Liver (tissue), 9 donors: ENCODE measurements around the gene SERPINB7. TPM values are rescaled to one million over a fixed set of nuclear protein-coding genes. Genes with fewer than 3 reads are reported as not detected.

ENCODE experiments used
- DNase-seq: peaks from one replicate; pipeline ENCODE4 v3.0.0-alpha.2; 2017; ENCODE audit warnings: low spot score
- H3K27ac ChIP-seq, 2 donors: one replicate each; pipeline ENCODE4 v1.7.0; 2013; ENCODE audit warnings: inconsistent platforms in 2 of 2, low read length in 2 of 2, control low read depth in 1 of 2, low read depth in 1 of 2, mild to moderate bottlenecking in 1 of 2
- H3K27me3 ChIP-seq, 4 donors: one replicate each; pipeline versions ENCODE4 v1.6.1 to v1.7.0; 2013; ENCODE audit warnings: low read length in 3 of 4, inconsistent platforms in 1 of 4, mild to moderate bottlenecking in 1 of 4, moderate library complexity in 1 of 4; ENCODE audit not compliant: control insufficient read depth in 4 of 4, insufficient read depth in 4 of 4
- H3K36me3 ChIP-seq, 4 donors: one replicate each; pipeline versions ENCODE4 v1.6.1 to v1.7.0; 2013; ENCODE audit warnings: low read length in 3 of 4, mild to moderate bottlenecking in 3 of 4, low read depth in 1 of 4, moderate library complexity in 1 of 4; ENCODE audit not compliant: control insufficient read depth in 4 of 4, insufficient read depth in 3 of 4
- H3K4me1 ChIP-seq, 4 donors: one replicate each; pipeline versions ENCODE4 v1.6.1 to v1.7.0; 2013; ENCODE audit warnings: low read length in 3 of 4, mild to moderate bottlenecking in 3 of 4, moderate library complexity in 1 of 4; ENCODE audit not compliant: control insufficient read depth in 4 of 4, insufficient read depth in 4 of 4
- H3K4me3 ChIP-seq, 3 donors: one replicate each; pipeline versions ENCODE4 v1.6.1 to v1.7.0; 2013; ENCODE audit warnings: low read length in 3 of 3, control low read depth in 1 of 3, low read depth in 1 of 3, mild to moderate bottlenecking in 1 of 3
- H3K9ac ChIP-seq, 2 donors: one replicate each; pipeline ENCODE4 v1.7.0; 2013; ENCODE audit warnings: low read length in 2 of 2, mild to moderate bottlenecking in 2 of 2, moderate library complexity in 2 of 2, control low read depth in 1 of 2, low read depth in 1 of 2
- H3K9me3 ChIP-seq, 4 donors: one replicate each; pipeline versions ENCODE4 v1.6.1 to v1.7.0; 2013; ENCODE audit warnings: low read length in 3 of 4; ENCODE audit not compliant: control insufficient read depth in 4 of 4
- EGR1 ChIP-seq, 2 donors: IDR thresholded peaks; 2 replicates each; pipeline ENCODE4 v1.6.1; 2016 to 2018; ENCODE audit warnings: antibody characterized with exemption in 2 of 2, low read depth in 2 of 2
- FOXA1 ChIP-seq: IDR thresholded peaks from 2 replicates; pipeline ENCODE4 v1.6.1; 2016; ENCODE audit warnings: antibody characterized with exemption
- FOXA2 ChIP-seq: IDR thresholded peaks from 2 replicates; pipeline ENCODE4 v1.6.1; 2016; ENCODE audit warnings: antibody characterized with exemption
- HNF4A ChIP-seq, 2 donors: conservative IDR thresholded peaks; 2 replicates each; pipeline ENCODE4 v1.6.1; 2016; ENCODE audit warnings: antibody characterized with exemption in 2 of 2, mild to moderate bottlenecking in 2 of 2
- HNF4G ChIP-seq: IDR thresholded peaks from 2 replicates; pipeline ENCODE4 v1.6.1; 2016; ENCODE audit warnings: antibody characterized with exemption
- JUND ChIP-seq, 2 donors: IDR thresholded peaks; 2 replicates each; pipeline ENCODE4 v1.6.1; 2016; ENCODE audit warnings: antibody characterized with exemption in 2 of 2
- NR2F2 ChIP-seq: IDR thresholded peaks from 2 replicates; pipeline ENCODE4 v1.6.1; 2016; ENCODE audit warnings: antibody characterized with exemption
- RAD21 ChIP-seq, 2 donors: IDR thresholded peaks; 2 replicates each; pipeline ENCODE4 v1.6.1; 2016; ENCODE audit warnings: antibody characterized with exemption in 2 of 2, mild to moderate bottlenecking in 2 of 2
- RXRA ChIP-seq, 2 donors: IDR thresholded peaks; 2 replicates each; pipeline ENCODE4 v1.6.1; 2017 to 2018; ENCODE audit warnings: antibody characterized with exemption in 2 of 2, mild to moderate bottlenecking in 1 of 2
- SP1 ChIP-seq: IDR thresholded peaks from 2 replicates; pipeline ENCODE4 v1.6.1; 2018; ENCODE audit warnings: antibody characterized with exemption, mild to moderate bottlenecking
- TAF1 ChIP-seq: conservative IDR thresholded peaks from 2 replicates; pipeline ENCODE4 v1.6.1; 2016; ENCODE audit warnings: antibody characterized with exemption, mild to moderate bottlenecking
- WGBS: extraction: QIAGEN DNeasy Blood & Tissue Kit; methylation state at CpG from one replicate; pipeline ENCODE4 v1.1.7; 2013; 5-methylcytosine and 5-hydroxymethylcytosine counted together
- polyA plus RNA-seq, 2 donors: library from polyadenylated mRNA; stranded (reverse) in 1 of 2; unstranded in 1 of 2; fragments of 200-250 nt in 1 of 2; fragments of >200 nt in 1 of 2; fragmentation: Nextera tagmentation in 1 of 2; extraction: Ambion mirVana in 1 of 2; gene quantifications; one replicate each; pipeline versions ENCODE4 v1.2.1 to v1.2.3, GENCODE V29; 2013 to 2015
- total RNA-seq, 2 donors: library from RNA; depleted of rRNA; stranded (reverse); fragments of >200 nt; gene quantifications; one replicate each; pipeline ENCODE4 v1.2.3, GENCODE V29; 2014
- TF ChIP-seq, protein P1 (sequence below): IDR thresholded peaks from 2 replicates; pipeline ENCODE4 v1.6.1; 2016; ENCODE audit warnings: antibody characterized with exemption, mild to moderate bottlenecking
- TF ChIP-seq, protein P2 (sequence below): IDR thresholded peaks from 2 replicates; pipeline ENCODE4 v1.6.1; 2016; ENCODE audit warnings: antibody characterized with exemption
- TF ChIP-seq, protein P3 (sequence below): fragments of 150-350 bp; IDR thresholded peaks from 2 replicates; pipeline ENCODE4 v1.5.1; 2017; ENCODE audit warnings: improper control_type of control experiment, low read depth, low read length; ENCODE audit not compliant: missing input control
- donor health status: healthy.
- donor health status: healthy.
- donor health status: healthy.
- donor health status: healthy.
- donor health status: healthy.

Gene SERPINB7
- total and polyA plus RNA-seq, 4 donors: not detected

DNA sequence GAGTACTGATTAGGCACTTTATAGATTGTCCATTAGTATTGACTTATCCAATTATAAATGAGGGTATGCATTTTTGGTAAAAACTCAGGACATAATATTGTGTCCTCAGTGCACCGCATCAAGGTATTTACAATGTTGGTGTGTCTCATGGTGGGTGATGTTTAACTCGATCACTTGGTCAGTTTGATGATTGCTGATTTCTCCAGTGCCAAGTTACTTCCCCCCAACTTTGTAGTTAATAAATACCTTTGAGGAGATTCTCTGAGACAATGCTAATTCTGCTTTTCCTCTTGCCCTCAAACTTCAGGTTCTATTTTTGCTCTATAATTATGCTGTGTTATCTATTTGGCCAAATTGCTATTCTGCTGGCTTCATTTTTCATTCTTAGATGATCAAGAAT is 28.2 kb upstream of the SERPINB7 start:
- H3K27ac ChIP-seq: no peak overlapping the region
- H3K9me3 ChIP-seq: no peaks in the 10 kb centered on the region
- 84% methylated on average over 2 of the region's 2 CpGs for WGBS
- no peak overlapping the region for H3K4me3 ChIP-seq
- H3K27me3 ChIP-seq: no peaks in the 10 kb centered on the region
- no peak for DNase-seq
- H3K9ac ChIP-seq: no peak overlapping the region
- TF ChIP-seq EGR1 (IDR thresholded peaks at IDR 0.05; ENCODE audit: low read depth in 2 of 2): no peak
- TF ChIP-seq SP1: no peak
- TF ChIP-seq FOXA2: no peak
- H3K36me3 ChIP-seq: no peaks in the 10 kb centered on the region
- H3K4me1 ChIP-seq: no peaks in the 10 kb centered on the region

DNA sequence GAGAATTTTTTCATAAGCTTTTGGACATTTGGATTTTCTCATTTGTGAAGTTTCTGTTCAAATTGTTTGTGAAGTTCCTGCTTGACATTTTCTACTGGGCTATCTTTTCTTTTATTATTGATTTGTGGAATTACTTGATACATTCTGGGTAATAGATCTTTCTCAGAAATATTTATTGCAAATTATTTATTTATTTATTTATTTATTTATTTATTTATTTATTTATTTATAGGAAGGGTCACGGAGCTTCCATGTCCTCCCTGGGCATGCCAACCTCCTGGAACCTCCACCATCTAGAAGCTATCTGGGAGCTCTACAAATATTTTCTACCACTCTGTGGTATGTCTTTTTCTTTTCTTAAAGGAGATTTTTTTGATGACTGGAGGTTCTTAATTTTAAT is 25.7 kb upstream of the SERPINB7 start:
- WGBS: 75% methylated on average over 1 of the region's 1 CpG
- TF ChIP-seq, protein P1, sequence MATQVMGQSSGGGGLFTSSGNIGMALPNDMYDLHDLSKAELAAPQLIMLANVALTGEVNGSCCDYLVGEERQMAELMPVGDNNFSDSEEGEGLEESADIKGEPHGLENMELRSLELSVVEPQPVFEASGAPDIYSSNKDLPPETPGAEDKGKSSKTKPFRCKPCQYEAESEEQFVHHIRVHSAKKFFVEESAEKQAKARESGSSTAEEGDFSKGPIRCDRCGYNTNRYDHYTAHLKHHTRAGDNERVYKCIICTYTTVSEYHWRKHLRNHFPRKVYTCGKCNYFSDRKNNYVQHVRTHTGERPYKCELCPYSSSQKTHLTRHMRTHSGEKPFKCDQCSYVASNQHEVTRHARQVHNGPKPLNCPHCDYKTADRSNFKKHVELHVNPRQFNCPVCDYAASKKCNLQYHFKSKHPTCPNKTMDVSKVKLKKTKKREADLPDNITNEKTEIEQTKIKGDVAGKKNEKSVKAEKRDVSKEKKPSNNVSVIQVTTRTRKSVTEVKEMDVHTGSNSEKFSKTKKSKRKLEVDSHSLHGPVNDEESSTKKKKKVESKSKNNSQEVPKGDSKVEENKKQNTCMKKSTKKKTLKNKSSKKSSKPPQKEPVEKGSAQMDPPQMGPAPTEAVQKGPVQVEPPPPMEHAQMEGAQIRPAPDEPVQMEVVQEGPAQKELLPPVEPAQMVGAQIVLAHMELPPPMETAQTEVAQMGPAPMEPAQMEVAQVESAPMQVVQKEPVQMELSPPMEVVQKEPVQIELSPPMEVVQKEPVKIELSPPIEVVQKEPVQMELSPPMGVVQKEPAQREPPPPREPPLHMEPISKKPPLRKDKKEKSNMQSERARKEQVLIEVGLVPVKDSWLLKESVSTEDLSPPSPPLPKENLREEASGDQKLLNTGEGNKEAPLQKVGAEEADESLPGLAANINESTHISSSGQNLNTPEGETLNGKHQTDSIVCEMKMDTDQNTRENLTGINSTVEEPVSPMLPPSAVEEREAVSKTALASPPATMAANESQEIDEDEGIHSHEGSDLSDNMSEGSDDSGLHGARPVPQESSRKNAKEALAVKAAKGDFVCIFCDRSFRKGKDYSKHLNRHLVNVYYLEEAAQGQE: no peak
- TF ChIP-seq, protein P2, sequence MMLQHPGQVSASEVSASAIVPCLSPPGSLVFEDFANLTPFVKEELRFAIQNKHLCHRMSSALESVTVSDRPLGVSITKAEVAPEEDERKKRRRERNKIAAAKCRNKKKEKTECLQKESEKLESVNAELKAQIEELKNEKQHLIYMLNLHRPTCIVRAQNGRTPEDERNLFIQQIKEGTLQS: no peak
- TF ChIP-seq RXRA (IDR thresholded peaks at IDR 0.05): no peak
- no peak for TF ChIP-seq RAD21 (IDR thresholded peaks at IDR 0.05)
- TF ChIP-seq, protein P3, sequence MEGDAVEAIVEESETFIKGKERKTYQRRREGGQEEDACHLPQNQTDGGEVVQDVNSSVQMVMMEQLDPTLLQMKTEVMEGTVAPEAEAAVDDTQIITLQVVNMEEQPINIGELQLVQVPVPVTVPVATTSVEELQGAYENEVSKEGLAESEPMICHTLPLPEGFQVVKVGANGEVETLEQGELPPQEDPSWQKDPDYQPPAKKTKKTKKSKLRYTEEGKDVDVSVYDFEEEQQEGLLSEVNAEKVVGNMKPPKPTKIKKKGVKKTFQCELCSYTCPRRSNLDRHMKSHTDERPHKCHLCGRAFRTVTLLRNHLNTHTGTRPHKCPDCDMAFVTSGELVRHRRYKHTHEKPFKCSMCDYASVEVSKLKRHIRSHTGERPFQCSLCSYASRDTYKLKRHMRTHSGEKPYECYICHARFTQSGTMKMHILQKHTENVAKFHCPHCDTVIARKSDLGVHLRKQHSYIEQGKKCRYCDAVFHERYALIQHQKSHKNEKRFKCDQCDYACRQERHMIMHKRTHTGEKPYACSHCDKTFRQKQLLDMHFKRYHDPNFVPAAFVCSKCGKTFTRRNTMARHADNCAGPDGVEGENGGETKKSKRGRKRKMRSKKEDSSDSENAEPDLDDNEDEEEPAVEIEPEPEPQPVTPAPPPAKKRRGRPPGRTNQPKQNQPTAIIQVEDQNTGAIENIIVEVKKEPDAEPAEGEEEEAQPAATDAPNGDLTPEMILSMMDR: no peak

DNA sequence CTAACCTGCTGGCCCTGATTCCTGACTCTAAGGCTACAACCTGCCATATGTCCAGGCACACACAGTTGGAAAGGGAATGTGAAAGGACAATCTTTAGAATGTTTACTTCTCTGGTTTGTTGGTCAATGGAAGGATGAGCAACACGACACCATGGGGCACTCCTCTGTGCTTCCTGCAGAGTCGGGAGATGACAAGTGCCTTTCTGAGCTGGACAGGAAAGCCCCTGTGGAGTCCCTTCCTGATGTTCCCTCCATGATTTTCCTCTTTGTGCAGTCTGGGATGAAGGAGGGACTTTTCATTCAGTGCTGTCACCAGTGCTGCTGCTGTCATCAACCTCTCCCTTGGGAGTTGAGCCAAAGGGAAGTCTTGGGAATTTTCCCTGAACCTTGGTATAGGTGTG is 22.6 kb upstream of the SERPINB7 start:
- Histone ChIP-seq H3K9ac (no peak overlapping the region), H3K9me3 (no peaks in the 10 kb centered on the region), H3K36me3 (no peaks in the 10 kb centered on the region), H3K27ac (no peak overlapping the region), H3K4me3 (no peak overlapping the region), H3K27me3 (no peaks in the 10 kb centered on the region), H3K4me1 (no peaks in the 10 kb centered on the region)
- no peak for DNase-seq
- 74% methylated on average over 2 of the region's 2 CpGs for WGBS
- TF ChIP-seq JUND (IDR thresholded peaks at IDR 0.05) (no peak), TAF1 (no peak), HNF4G (no peak), FOXA2 (no peak), NR2F2 (no peak), FOXA1 (no peak), EGR1 (IDR thresholded peaks at IDR 0.05; ENCODE audit: low read depth in 2 of 2) (no peak), RXRA (IDR thresholded peaks at IDR 0.05) (no peak), HNF4A (conservative IDR thresholded peaks at IDR 0.05) (no peak)
- TF ChIP-seq, protein P2: no peak
- TF ChIP-seq, protein P3: no peak

More for the DNA sequence above, 25.7 kb upstream of the SERPINB7 start:
- no peak overlapping the region for H3K27ac ChIP-seq
- H3K9me3 ChIP-seq: no peaks in the 10 kb centered on the region
- no peaks in the 10 kb centered on the region for H3K36me3 ChIP-seq
- H3K4me1 ChIP-seq: no peaks in the 10 kb centered on the region
- no peak overlapping the region for H3K4me3 ChIP-seq
- no peak for DNase-seq
- H3K27me3 ChIP-seq: no peaks in the 10 kb centered on the region
- H3K9ac ChIP-seq: no peak overlapping the region
